ENCODE measurements around the gene CDK8.

- TF ChIP-seq CTCF (IDR thresholded peaks at IDR 0.05) (no peak), HOXB5 (CRISPR knock-in tag; IDR thresholded peaks at IDR 0.05) (no peak), ELK1 (IDR thresholded peaks at IDR 0.05; ENCODE audit: low read depth, low read length) (no peak), RCOR1 (IDR thresholded peaks at IDR 0.05; ENCODE audit: low read depth, low read length) (no peak), CEBPB (IDR thresholded peaks at IDR 0.05) (no peak), POLR2A (IDR thresholded peaks at IDR 0.05; ENCODE audit: low read length) (no peak), TP53 (CRISPR knock-in tag; IDR thresholded peaks at IDR 0.05) (no peak), REST (IDR thresholded peaks at IDR 0.05) (no peak)
Observed at GRCh38 chr13:26425443-26426358, 171.8 kb downstream of the CDK8 start.
